Measurements from ENCODE around the gene CD160.
"Not testable (repeated sequence)": the region's sequence is repeated elsewhere in the genome, so short reads cannot be mapped to it uniquely, and the experiment has no call there.

- TF ChIP-seq, protein P1, sequence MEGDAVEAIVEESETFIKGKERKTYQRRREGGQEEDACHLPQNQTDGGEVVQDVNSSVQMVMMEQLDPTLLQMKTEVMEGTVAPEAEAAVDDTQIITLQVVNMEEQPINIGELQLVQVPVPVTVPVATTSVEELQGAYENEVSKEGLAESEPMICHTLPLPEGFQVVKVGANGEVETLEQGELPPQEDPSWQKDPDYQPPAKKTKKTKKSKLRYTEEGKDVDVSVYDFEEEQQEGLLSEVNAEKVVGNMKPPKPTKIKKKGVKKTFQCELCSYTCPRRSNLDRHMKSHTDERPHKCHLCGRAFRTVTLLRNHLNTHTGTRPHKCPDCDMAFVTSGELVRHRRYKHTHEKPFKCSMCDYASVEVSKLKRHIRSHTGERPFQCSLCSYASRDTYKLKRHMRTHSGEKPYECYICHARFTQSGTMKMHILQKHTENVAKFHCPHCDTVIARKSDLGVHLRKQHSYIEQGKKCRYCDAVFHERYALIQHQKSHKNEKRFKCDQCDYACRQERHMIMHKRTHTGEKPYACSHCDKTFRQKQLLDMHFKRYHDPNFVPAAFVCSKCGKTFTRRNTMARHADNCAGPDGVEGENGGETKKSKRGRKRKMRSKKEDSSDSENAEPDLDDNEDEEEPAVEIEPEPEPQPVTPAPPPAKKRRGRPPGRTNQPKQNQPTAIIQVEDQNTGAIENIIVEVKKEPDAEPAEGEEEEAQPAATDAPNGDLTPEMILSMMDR (IDR thresholded peaks at IDR 0.05): not testable (repeated sequence)
- TF ChIP-seq POLR2A (IDR thresholded peaks at IDR 0.05): not testable (repeated sequence)
Measured at GRCh38 chr1:145761498-145761897, 42.2 kb downstream of the CD160 start.
